ENCODE results near the gene DAPK2.

DNA sequence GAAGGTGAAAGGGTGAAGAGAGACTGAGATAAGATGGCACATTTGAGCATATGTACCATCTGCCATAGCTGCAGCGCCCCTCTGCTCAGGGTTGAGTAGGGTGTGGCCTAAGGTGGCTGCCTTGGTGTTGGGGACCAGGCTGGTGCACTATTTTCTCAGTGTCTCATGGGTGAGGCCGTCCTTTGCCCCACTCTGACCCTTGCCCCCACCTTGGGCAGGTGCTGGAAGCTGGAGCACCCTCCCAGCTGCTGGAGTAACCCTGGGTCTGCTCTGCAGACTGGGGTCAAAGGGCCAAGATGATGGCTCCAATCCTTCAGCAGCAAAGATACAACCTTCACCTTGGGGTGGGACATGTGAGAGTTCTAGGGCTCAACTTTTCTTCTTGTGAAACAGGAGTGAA is 69.2 kb downstream of the DAPK2 start:
- TF ChIP-seq CTCF (IDR thresholded peaks at IDR 0.05): no peak
- TF ChIP-seq ZFX (IDR thresholded peaks at IDR 0.05; ENCODE audit: borderline replicate concordance): no peak

Measured in 22Rv1 (cell line).